ENCODE results near the gene FAP. TPM values are rescaled to one million over a fixed set of nuclear protein-coding genes. Genes with fewer than 3 reads are reported as not detected.

FAP gene
- total RNA-seq, 4 donors from 2014 or later, result 1.4 to 3.5 (median 2.0) TPM; not detected in 1

- H3K9me3 ChIP-seq, result no peaks in the 10 kb centered on the region
- TF ChIP-seq EP300 (IDR thresholded peaks at IDR 0.05; ENCODE audit: low read depth), result no peak
- no peak for TF ChIP-seq CTCF (IDR thresholded peaks at IDR 0.05)
- no peak for TF ChIP-seq POLR2AphosphoS5 (IDR thresholded peaks at IDR 0.05)
- TF ChIP-seq POLR2A (IDR thresholded peaks at IDR 0.05), result no peak
- H3K27ac ChIP-seq, result no peak overlapping the region
- no peaks in the 10 kb centered on the region for H3K4me1 ChIP-seq
- intact Hi-C loops (cut with DNase I; ENCODE audit: low total_unique reads), result no loop called here
- in situ Hi-C loops (cut with MboI; ENCODE audit: low pct_ligation_motif_present in 1 of 4, low pct_unique_long_range_greater_than_20kb in 1 of 4, low sequenced_read_pairs in 3 of 4), result no loop called here
- WGBS, 2 donors (ENCODE audit: low coverage in 1 of 2), result 85 to 93% methylated on average over 8 to 9 of the region's 9 CpGs
- no peak for DNase-seq
- H3K27me3 ChIP-seq, result no peaks in the 10 kb centered on the region
- no peak overlapping the region for H3K4me3 ChIP-seq
- no peaks in the 10 kb centered on the region for H3K36me3 ChIP-seq
These were observed 45.0 kb downstream of the FAP start for GRCh38 chr2:162198239-162198638.

GRCh38 chr2:162197069-162197825, 46.0 kb downstream of the FAP start:
- DNase-seq, result no peak
- no peaks in the 10 kb centered on the region for H3K36me3 ChIP-seq
- no peaks in the 10 kb centered on the region for H3K9me3 ChIP-seq
- no peak overlapping the region for H3K27ac ChIP-seq
- no peaks in the 10 kb centered on the region for H3K4me1 ChIP-seq
- H3K4me3 ChIP-seq, result no peak overlapping the region
- TF ChIP-seq POLR2AphosphoS5 (IDR thresholded peaks at IDR 0.05), result no peak
- peaks cover 6% of the 10 kb centered on the region for H3K27me3 ChIP-seq
- intact Hi-C loops (cut with DNase I; ENCODE audit: low total_unique reads) (no loop called here), in situ Hi-C loops (cut with MboI; ENCODE audit: low pct_ligation_motif_present in 1 of 4, low pct_unique_long_range_greater_than_20kb in 1 of 4, low sequenced_read_pairs in 3 of 4) (no loop called here)
- 86% methylated on average over 2 of the region's 2 CpGs; no CpG with 5 or more reads in 1 of the 2 donors for WGBS, 2 donors (ENCODE audit: low coverage in 1 of 2)

- intact Hi-C loops (cut with DNase I; ENCODE audit: low total_unique reads), result no loop called here
- Histone ChIP-seq H3K9me3 (no peaks in the 10 kb centered on the region), H3K4me1 (no peaks in the 10 kb centered on the region), H3K27ac (no peak overlapping the region), H3K36me3 (no peaks in the 10 kb centered on the region), H3K27me3 (peaks cover 8% of the 10 kb centered on the region), H3K4me3 (no peak overlapping the region)
- WGBS, 2 donors (ENCODE audit: low coverage in 1 of 2), result 87 to 88% methylated on average over 7 of the region's 7 CpGs
- no peak for TF ChIP-seq POLR2AphosphoS5 (IDR thresholded peaks at IDR 0.05)
- TF ChIP-seq EP300 (IDR thresholded peaks at IDR 0.05; ENCODE audit: low read depth), result no peak
- TF ChIP-seq POLR2A (IDR thresholded peaks at IDR 0.05), result no peak
- TF ChIP-seq CTCF (IDR thresholded peaks at IDR 0.05), result no peak
- in situ Hi-C loops (cut with MboI; ENCODE audit: low pct_ligation_motif_present in 1 of 4, low pct_unique_long_range_greater_than_20kb in 1 of 4, low sequenced_read_pairs in 3 of 4), result no loop called here
- no peak for DNase-seq
These were observed 46.6 kb downstream of the FAP start for GRCh38 chr2:162196638-162197037.

GRCh38 chr2:162188451-162188850, 54.8 kb downstream of the FAP start:
- DNase-seq, result no peak
- TF ChIP-seq CTCF (IDR thresholded peaks at IDR 0.05) (no peak), POLR2A (IDR thresholded peaks at IDR 0.05) (no peak), EP300 (IDR thresholded peaks at IDR 0.05; ENCODE audit: low read depth) (no peak), POLR2AphosphoS5 (IDR thresholded peaks at IDR 0.05) (no peak)
- in situ Hi-C loops (cut with MboI; ENCODE audit: low pct_ligation_motif_present in 1 of 4, low pct_unique_long_range_greater_than_20kb in 1 of 4, low sequenced_read_pairs in 3 of 4), result no loop called here
- Histone ChIP-seq H3K4me1 (peaks cover 0 to 17% (median 0%) of the 10 kb centered on the region in 4 donors), H3K9me3 (no peaks in the 10 kb centered on the region), H3K27ac (no peak overlapping the region), H3K4me3 (no peak overlapping the region), H3K27me3 (peaks cover 8% of the 10 kb centered on the region), H3K36me3 (no peaks in the 10 kb centered on the region)
- 48 to 73% methylated on average over 2 to 3 of the region's 3 CpGs for WGBS, 2 donors (ENCODE audit: low coverage in 1 of 2)
- intact Hi-C loops (cut with DNase I; ENCODE audit: low total_unique reads), result no loop called here
